ENCODE results near the gene SYS1. TPM values are rescaled to one million over a fixed set of nuclear protein-coding genes. Genes with fewer than 3 reads are reported as not detected.

SYS1 gene
- polyA plus RNA-seq, 2 donors, result 8.4 to 16.5 TPM

GRCh38 chr20:45323731-45324130 lies 39.2 kb upstream of the SYS1 start:
- H3K27ac ChIP-seq (ENCODE audit: low read depth in 2 of 2, low read length in 1 of 2), result no peak overlapping the region
- no peaks in the 10 kb centered on the region for H3K9me3 ChIP-seq (ENCODE audit: control insufficient read depth in 2 of 2, insufficient read depth in 1 of 2, low read depth in 1 of 2, low read length in 1 of 2)
- no peak overlapping the region for H3K4me3 ChIP-seq (ENCODE audit: low read depth in 1 of 2, low read length in 2 of 2)
- peaks cover 3 to 24% of the 10 kb centered on the region in 2 donors for H3K36me3 ChIP-seq (ENCODE audit: control insufficient read depth in 2 of 2, insufficient read depth in 2 of 2, low read length in 1 of 2)
- no peaks in the 10 kb centered on the region for H3K27me3 ChIP-seq (ENCODE audit: control insufficient read depth in 1 of 2, insufficient read depth in 2 of 2, low read length in 2 of 2)
- no peaks in the 10 kb centered on the region for H3K4me1 ChIP-seq (ENCODE audit: control insufficient read depth in 2 of 2, insufficient read depth in 2 of 2, low read length in 1 of 2)

GRCh38 chr20:45325371-45325770 lies 37.6 kb upstream of the SYS1 start:
- H3K4me3 ChIP-seq (ENCODE audit: low read depth in 1 of 2, low read length in 2 of 2), result no peak overlapping the region
- H3K27me3 ChIP-seq (ENCODE audit: control insufficient read depth in 1 of 2, insufficient read depth in 2 of 2, low read length in 2 of 2), result no peaks in the 10 kb centered on the region
- WGBS, 2 donors, result 53 to 58% methylated on average over 6 of the region's 6 CpGs
- H3K27ac ChIP-seq (ENCODE audit: low read depth in 2 of 2, low read length in 1 of 2), result no peak overlapping the region
- H3K36me3 ChIP-seq (ENCODE audit: control insufficient read depth in 2 of 2, insufficient read depth in 2 of 2, low read length in 1 of 2), result peaks cover 6 to 35% of the 10 kb centered on the region in 2 donors
- H3K9me3 ChIP-seq (ENCODE audit: control insufficient read depth in 2 of 2, insufficient read depth in 1 of 2, low read depth in 1 of 2, low read length in 1 of 2), result no peaks in the 10 kb centered on the region
- H3K4me1 ChIP-seq (ENCODE audit: control insufficient read depth in 2 of 2, insufficient read depth in 2 of 2, low read length in 1 of 2), result no peaks in the 10 kb centered on the region

GRCh38 chr20:45328451-45328850 lies 34.5 kb upstream of the SYS1 start:
- H3K4me3 ChIP-seq (ENCODE audit: low read depth in 1 of 2, low read length in 2 of 2), result no peak overlapping the region
- H3K27me3 ChIP-seq (ENCODE audit: control insufficient read depth in 1 of 2, insufficient read depth in 2 of 2, low read length in 2 of 2), result no peaks in the 10 kb centered on the region
- H3K4me1 ChIP-seq (ENCODE audit: control insufficient read depth in 2 of 2, insufficient read depth in 2 of 2, low read length in 1 of 2), result no peaks in the 10 kb centered on the region
- H3K27ac ChIP-seq (ENCODE audit: low read depth in 2 of 2, low read length in 1 of 2), result no peak overlapping the region
- H3K36me3 ChIP-seq (ENCODE audit: control insufficient read depth in 2 of 2, insufficient read depth in 2 of 2, low read length in 1 of 2), result peaks cover 10 to 44% of the 10 kb centered on the region in 2 donors
- no peaks in the 10 kb centered on the region for H3K9me3 ChIP-seq (ENCODE audit: control insufficient read depth in 2 of 2, insufficient read depth in 1 of 2, low read depth in 1 of 2, low read length in 1 of 2)
- 88 to 89% methylated on average over 4 of the region's 4 CpGs for WGBS, 2 donors

GRCh38 chr20:45329497-45330319 lies 33.2 kb upstream of the SYS1 start:
- WGBS, 2 donors, result 66 to 68% methylated on average over 7 of the region's 7 CpGs
- Histone ChIP-seq H3K9me3 (ENCODE audit: control insufficient read depth in 2 of 2, insufficient read depth in 1 of 2, low read depth in 1 of 2, low read length in 1 of 2) (no peaks in the 10 kb centered on the region), H3K4me3 (ENCODE audit: low read depth in 1 of 2, low read length in 2 of 2) (no peak overlapping the region), H3K36me3 (ENCODE audit: control insufficient read depth in 2 of 2, insufficient read depth in 2 of 2, low read length in 1 of 2) (peaks cover 10 to 41% of the 10 kb centered on the region in 2 donors), H3K4me1 (ENCODE audit: control insufficient read depth in 2 of 2, insufficient read depth in 2 of 2, low read length in 1 of 2) (no peaks in the 10 kb centered on the region), H3K27me3 (ENCODE audit: control insufficient read depth in 1 of 2, insufficient read depth in 2 of 2, low read length in 2 of 2) (no peaks in the 10 kb centered on the region), H3K27ac (ENCODE audit: low read depth in 2 of 2, low read length in 1 of 2) (peak overlapping the region in 1 of 2 donors; percentile 45)

GRCh38 chr20:45330476-45330875 lies 32.5 kb upstream of the SYS1 start:
- 93 to 97% methylated on average over 3 of the region's 3 CpGs for WGBS, 2 donors
- peaks cover 14 to 44% of the 10 kb centered on the region in 2 donors for H3K36me3 ChIP-seq (ENCODE audit: control insufficient read depth in 2 of 2, insufficient read depth in 2 of 2, low read length in 1 of 2)

GRCh38 chr20:45336530-45337366 lies 26.2 kb upstream of the SYS1 start:
- no peaks in the 10 kb centered on the region for H3K27me3 ChIP-seq (ENCODE audit: control insufficient read depth in 1 of 2, insufficient read depth in 2 of 2, low read length in 2 of 2)
- peaks cover 12 to 21% of the 10 kb centered on the region in 2 donors for H3K36me3 ChIP-seq (ENCODE audit: control insufficient read depth in 2 of 2, insufficient read depth in 2 of 2, low read length in 1 of 2)
- 44 to 58% methylated on average over 11 of the region's 11 CpGs for WGBS, 2 donors
- H3K9me3 ChIP-seq (ENCODE audit: control insufficient read depth in 2 of 2, insufficient read depth in 1 of 2, low read depth in 1 of 2, low read length in 1 of 2), result no peaks in the 10 kb centered on the region
- H3K4me1 ChIP-seq (ENCODE audit: control insufficient read depth in 2 of 2, insufficient read depth in 2 of 2, low read length in 1 of 2), result peaks cover 12 to 36% of the 10 kb centered on the region in 2 donors
- H3K4me3 ChIP-seq (ENCODE audit: low read depth in 1 of 2, low read length in 2 of 2), result peak overlapping the region in 1 of 2 donors; percentile 2
- peak overlapping the region; percentile 83 to 98 for H3K27ac ChIP-seq (ENCODE audit: low read depth in 2 of 2, low read length in 1 of 2)

More at GRCh38 chr20:45330476-45330875, 32.5 kb upstream of the SYS1 start:
- no peak overlapping the region for H3K4me3 ChIP-seq (ENCODE audit: low read depth in 1 of 2, low read length in 2 of 2)
- H3K27me3 ChIP-seq (ENCODE audit: control insufficient read depth in 1 of 2, insufficient read depth in 2 of 2, low read length in 2 of 2), result no peaks in the 10 kb centered on the region
- H3K4me1 ChIP-seq (ENCODE audit: control insufficient read depth in 2 of 2, insufficient read depth in 2 of 2, low read length in 1 of 2), result no peaks in the 10 kb centered on the region
- peak overlapping the region in 1 of 2 donors; percentile 45 for H3K27ac ChIP-seq (ENCODE audit: low read depth in 2 of 2, low read length in 1 of 2)
- H3K9me3 ChIP-seq (ENCODE audit: control insufficient read depth in 2 of 2, insufficient read depth in 1 of 2, low read depth in 1 of 2, low read length in 1 of 2), result no peaks in the 10 kb centered on the region

GRCh38 chr20:45337367-45338120 lies 25.4 kb upstream of the SYS1 start:
- H3K36me3 ChIP-seq (ENCODE audit: control insufficient read depth in 2 of 2, insufficient read depth in 2 of 2, low read length in 1 of 2), result peaks cover 12 to 21% of the 10 kb centered on the region in 2 donors
- 31 to 35% methylated on average over 15 of the region's 15 CpGs for WGBS, 2 donors
- no peaks in the 10 kb centered on the region for H3K9me3 ChIP-seq (ENCODE audit: control insufficient read depth in 2 of 2, insufficient read depth in 1 of 2, low read depth in 1 of 2, low read length in 1 of 2)
- no peaks in the 10 kb centered on the region for H3K27me3 ChIP-seq (ENCODE audit: control insufficient read depth in 1 of 2, insufficient read depth in 2 of 2, low read length in 2 of 2)
- H3K4me3 ChIP-seq (ENCODE audit: low read depth in 1 of 2, low read length in 2 of 2), result no peak overlapping the region
- H3K4me1 ChIP-seq (ENCODE audit: control insufficient read depth in 2 of 2, insufficient read depth in 2 of 2, low read length in 1 of 2), result peaks cover 15 to 43% of the 10 kb centered on the region in 2 donors
- peak overlapping the region; percentile 83 to 98 for H3K27ac ChIP-seq (ENCODE audit: low read depth in 2 of 2, low read length in 1 of 2)

GRCh38 chr20:45338121-45339030 lies 24.6 kb upstream of the SYS1 start:
- Histone ChIP-seq H3K27me3 (ENCODE audit: control insufficient read depth in 1 of 2, insufficient read depth in 2 of 2, low read length in 2 of 2) (no peaks in the 10 kb centered on the region), H3K36me3 (ENCODE audit: control insufficient read depth in 2 of 2, insufficient read depth in 2 of 2, low read length in 1 of 2) (peaks cover 8 to 17% of the 10 kb centered on the region in 2 donors), H3K9me3 (ENCODE audit: control insufficient read depth in 2 of 2, insufficient read depth in 1 of 2, low read depth in 1 of 2, low read length in 1 of 2) (no peaks in the 10 kb centered on the region), H3K4me1 (ENCODE audit: control insufficient read depth in 2 of 2, insufficient read depth in 2 of 2, low read length in 1 of 2) (peaks cover 15 to 47% of the 10 kb centered on the region in 2 donors), H3K4me3 (ENCODE audit: low read depth in 1 of 2, low read length in 2 of 2) (no peak overlapping the region), H3K27ac (ENCODE audit: low read depth in 2 of 2, low read length in 1 of 2) (peak overlapping the region; percentile 83 to 98)
- WGBS, 2 donors, result 73 to 75% methylated on average over 11 of the region's 11 CpGs
